GM19455 (cell line): ENCODE results near the gene BRCC3.
"Not testable (repeated sequence)": the region's sequence is repeated elsewhere in the genome, so short reads cannot be mapped to it uniquely, and the experiment has no call there.

Source experiments
- ATAC-seq: cut with Tn5 transposase; IDR thresholded peaks from one replicate; pipeline ENCODE4 v1.9.1; 2021; ENCODE audit not compliant: unreplicated experiment

Gene BRCC3

DNA sequence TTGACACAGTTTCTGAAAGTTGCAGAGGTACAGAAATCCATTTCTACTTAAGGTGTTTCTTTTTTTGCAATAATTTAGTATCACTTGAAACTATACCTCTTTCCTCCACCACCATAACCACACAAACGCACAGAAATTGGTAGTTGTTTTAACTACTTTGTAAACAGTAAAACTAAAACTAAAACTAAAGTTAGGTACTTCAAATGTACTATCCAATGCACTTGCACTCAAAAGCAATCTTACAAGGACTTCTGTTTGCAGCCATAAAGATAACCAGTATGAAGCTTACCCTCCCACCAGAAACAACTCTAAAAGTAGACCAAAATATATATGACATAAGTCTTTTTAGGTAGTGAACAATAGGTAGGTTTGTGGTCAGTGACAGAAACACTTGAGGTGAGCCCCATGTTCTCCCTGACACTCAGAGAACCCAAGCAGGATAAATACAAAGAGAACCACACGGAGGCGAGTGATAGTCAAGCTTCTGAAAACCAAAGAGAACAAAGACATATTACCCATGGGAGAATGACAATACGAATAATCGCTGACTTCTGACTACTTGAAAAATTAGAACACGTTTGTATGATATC lies 72.7 kb downstream of the BRCC3 start:
- no peak for ATAC-seq

DNA sequence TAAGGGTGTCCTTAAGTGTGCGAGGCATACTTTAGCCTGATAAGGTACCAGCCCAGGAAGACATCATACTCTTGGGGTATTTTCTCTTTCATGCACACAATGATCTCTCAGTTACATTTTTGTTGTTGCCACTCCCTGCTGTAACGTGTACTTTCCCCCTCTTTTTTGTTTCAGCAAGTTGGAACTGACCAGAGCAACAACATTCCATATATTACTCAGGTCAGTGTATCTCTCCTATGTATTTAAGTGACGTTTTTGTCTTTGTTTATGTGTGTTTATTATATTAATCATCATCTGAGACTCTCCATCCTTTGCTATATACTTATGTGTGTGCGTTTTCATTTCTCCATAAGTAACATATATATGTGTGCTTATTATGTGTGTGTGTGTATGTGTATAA lies 73.6 kb downstream of the BRCC3 start:
- no peak for ATAC-seq

- not testable (repeated sequence) for ATAC-seq
Observed at GRCh38 chrX:155147612-155148011, 76.3 kb downstream of the BRCC3 start.

- ATAC-seq, result not testable (repeated sequence)
Observed at GRCh38 chrX:155148166-155148565, 76.9 kb downstream of the BRCC3 start.

DNA sequence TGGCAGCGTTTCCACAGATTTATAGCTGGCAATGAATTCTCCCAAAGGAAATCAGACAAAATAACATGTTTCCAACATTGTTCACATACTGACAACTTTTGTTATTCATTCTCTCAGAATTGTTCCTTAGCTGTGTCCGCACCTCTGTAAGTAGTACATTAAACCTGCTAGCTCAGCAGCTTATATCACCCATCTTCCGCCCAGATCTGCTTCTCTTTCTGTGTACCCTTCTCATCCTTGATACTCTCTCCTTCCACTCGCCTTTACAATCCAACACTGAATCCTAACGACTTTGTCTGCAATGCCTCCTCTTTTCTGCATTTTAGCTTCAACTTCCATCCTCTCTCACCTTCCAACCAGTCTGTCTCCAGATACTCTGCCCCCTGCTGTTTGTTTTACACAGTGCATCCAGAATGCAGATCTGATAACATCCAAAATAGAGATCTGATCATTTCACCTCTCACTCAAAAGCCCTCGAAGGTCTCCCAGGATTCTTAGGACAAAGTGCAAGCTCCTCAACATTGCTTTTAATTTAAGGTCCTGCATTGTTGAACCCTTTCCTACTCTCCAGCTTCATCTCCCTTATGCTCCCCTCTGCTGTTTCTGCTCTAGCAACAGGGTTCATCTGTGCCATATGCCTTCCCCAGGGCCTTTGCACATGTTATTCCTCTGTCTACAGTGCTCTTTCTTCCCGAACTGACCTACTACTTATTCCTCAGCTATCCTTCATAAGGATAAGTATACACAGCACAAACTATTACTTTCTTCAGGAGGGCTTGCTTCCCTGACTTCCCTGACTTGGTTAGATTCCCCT lies 77.6 kb downstream of the BRCC3 start:
- ATAC-seq, result no peak

DNA sequence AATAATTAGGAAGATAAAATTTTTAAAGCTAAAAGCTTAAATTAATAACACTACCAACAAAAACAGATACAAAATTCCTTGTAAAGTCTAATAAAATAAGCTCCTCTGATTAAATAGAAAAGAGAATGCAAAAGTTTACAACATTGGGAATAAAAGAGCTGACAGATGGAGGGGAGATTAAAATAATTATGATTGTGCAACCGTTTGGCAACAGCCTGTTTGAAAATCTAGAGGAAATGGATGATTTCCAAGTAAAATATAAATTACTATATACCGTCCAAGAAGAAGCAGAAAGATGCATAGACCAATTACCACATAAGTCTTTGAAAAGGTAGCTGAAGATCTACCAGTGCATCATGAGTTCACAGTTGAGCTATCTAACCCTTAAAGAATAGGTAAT lies 98.6 kb downstream of the BRCC3 start:
- ATAC-seq, result no peak
